ENCODE data around the gene ABCF2. TPM values are rescaled to one million over a fixed set of nuclear protein-coding genes. Genes with fewer than 3 reads are reported as not detected.

The ABCF2 gene
- total RNA-seq, 2 donors from 2014 or later = 25.6 to 38.3 TPM

GRCh38 chr7:151265351-151265931, 38.4 kb upstream of the ABCF2 start:
- no peak for DNase-seq
- Histone ChIP-seq H3K9me3 (no peaks in the 10 kb centered on the region), H3K4me3 (no peak overlapping the region), H3K27ac (no peak overlapping the region), H3K4me1 (no peaks in the 10 kb centered on the region), H3K36me3 (no peaks in the 10 kb centered on the region), H3K9ac (ENCODE audit: low read depth in 2 of 2, low read length in 2 of 2) (no peak overlapping the region), H3K27me3 (no peaks in the 10 kb centered on the region)
- intact Hi-C loops (cut with DNase I) = no loop called here
- TF ChIP-seq CTCF (IDR thresholded peaks at IDR 0.05) = no peak

- no peak for TF ChIP-seq CTCF (IDR thresholded peaks at IDR 0.05)
- Histone ChIP-seq H3K27me3 (peaks cover 3% of the 10 kb centered on the region), H3K27ac (no peak overlapping the region), H3K9me3 (no peaks in the 10 kb centered on the region), H3K9ac (ENCODE audit: low read depth in 2 of 2, low read length in 2 of 2) (no peak overlapping the region), H3K36me3 (no peaks in the 10 kb centered on the region), H3K4me3 (no peak overlapping the region), H3K4me1 (no peaks in the 10 kb centered on the region)
- intact Hi-C loops (cut with DNase I) = no loop called here
- DNase-seq = no peak
Measured at GRCh38 chr7:151264615-151265014, 37.6 kb upstream of the ABCF2 start.

DNA sequence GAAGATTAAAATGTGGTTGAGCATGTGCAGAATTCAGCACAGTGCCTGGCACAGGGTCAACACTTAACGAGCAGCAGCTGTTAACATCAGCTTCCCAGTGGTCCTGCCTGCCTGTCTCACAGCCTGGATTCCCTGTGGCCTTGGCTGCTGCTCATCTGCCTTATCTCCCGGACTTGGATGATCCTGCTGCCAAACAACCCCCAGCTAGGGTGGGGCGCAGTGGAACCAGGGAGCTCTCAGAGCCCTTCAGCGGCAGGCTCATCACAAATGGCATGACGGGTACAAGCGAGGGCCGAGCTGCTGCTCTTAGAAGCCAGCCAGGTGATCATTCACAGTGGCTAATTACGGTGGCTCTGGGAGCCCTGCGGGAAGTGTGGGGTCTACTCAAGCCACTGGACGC, 34.5 kb upstream of the ABCF2 start:
- DNase-seq = no peak
- Histone ChIP-seq H3K27me3 (peaks cover 3% of the 10 kb centered on the region), H3K4me3 (no peak overlapping the region), H3K9me3 (no peaks in the 10 kb centered on the region), H3K36me3 (no peaks in the 10 kb centered on the region), H3K4me1 (no peaks in the 10 kb centered on the region), H3K9ac (ENCODE audit: low read depth in 2 of 2, low read length in 2 of 2) (no peak overlapping the region), H3K27ac (no peak overlapping the region)
- intact Hi-C loops (cut with DNase I) = no loop called here
- TF ChIP-seq CTCF (IDR thresholded peaks at IDR 0.05) = no peak

- intact Hi-C loops (cut with DNase I) = no loop called here
- no peak for TF ChIP-seq CTCF (IDR thresholded peaks at IDR 0.05)
- no peak for DNase-seq
- H3K36me3 ChIP-seq = no peaks in the 10 kb centered on the region
- H3K4me1 ChIP-seq = no peaks in the 10 kb centered on the region
- no peaks in the 10 kb centered on the region for H3K9me3 ChIP-seq
- no peak overlapping the region for H3K9ac ChIP-seq (ENCODE audit: low read depth in 2 of 2, low read length in 2 of 2)
- H3K27me3 ChIP-seq = peaks cover 3% of the 10 kb centered on the region
- H3K27ac ChIP-seq = no peak overlapping the region
- no peak overlapping the region for H3K4me3 ChIP-seq
Measured at GRCh38 chr7:151260883-151261282, 33.9 kb upstream of the ABCF2 start.

DNA sequence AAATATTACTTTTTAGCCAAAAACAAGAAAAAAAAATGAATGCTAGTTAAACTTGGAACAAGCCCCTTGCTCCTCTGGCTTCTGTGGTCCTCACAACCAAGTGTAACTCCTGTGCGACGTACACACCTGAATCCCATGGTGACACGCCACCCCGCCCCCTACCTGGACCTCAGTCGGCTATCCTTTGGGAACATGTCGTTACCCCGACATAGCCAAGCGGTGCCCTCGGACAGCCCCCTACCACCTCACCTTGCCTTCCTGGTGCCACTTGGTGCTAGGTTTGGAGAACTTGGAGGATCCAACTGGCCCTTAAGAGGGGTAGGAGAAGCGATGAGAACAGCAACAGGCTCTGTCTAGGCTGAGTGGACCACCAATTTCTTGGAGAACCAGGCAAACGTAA, 33.5 kb upstream of the ABCF2 start:
- H3K9ac ChIP-seq (ENCODE audit: low read depth in 2 of 2, low read length in 2 of 2) = no peak overlapping the region
- H3K36me3 ChIP-seq = no peaks in the 10 kb centered on the region
- no peaks in the 10 kb centered on the region for H3K4me1 ChIP-seq
- H3K9me3 ChIP-seq = no peaks in the 10 kb centered on the region
- no peak overlapping the region for H3K27ac ChIP-seq
- intact Hi-C loops (cut with DNase I) = no loop called here
- H3K27me3 ChIP-seq = peaks cover 3% of the 10 kb centered on the region
- no peak for DNase-seq
- TF ChIP-seq CTCF (IDR thresholded peaks at IDR 0.05) = no peak
- no peak overlapping the region for H3K4me3 ChIP-seq
